OCI-LY7 (cell line): Measurements from ENCODE around the gene ODAPH.

Source experiments
- EZH2phosphoT487 ChIP-seq: fragments of 200-600 bp; sonication (generic); IDR thresholded peaks from 2 replicates; pipeline ENCODE4 v1.6.1; 2018; ENCODE audit warnings: low read depth, borderline replicate concordance, mild to moderate bottlenecking, mixed run types, antibody characterized with exemption, low read length, moderate library complexity, mixed read lengths
- TF ChIP-seq, protein P1 (sequence below): fragments of 200-600 bp; sonication (generic); conservative IDR thresholded peaks from 2 replicates; pipeline ENCODE4 v1.5.1; 2014; ENCODE audit warnings: mild to moderate bottlenecking, antibody characterized with exemption, low read length, moderate library complexity, mixed read lengths

DNA sequence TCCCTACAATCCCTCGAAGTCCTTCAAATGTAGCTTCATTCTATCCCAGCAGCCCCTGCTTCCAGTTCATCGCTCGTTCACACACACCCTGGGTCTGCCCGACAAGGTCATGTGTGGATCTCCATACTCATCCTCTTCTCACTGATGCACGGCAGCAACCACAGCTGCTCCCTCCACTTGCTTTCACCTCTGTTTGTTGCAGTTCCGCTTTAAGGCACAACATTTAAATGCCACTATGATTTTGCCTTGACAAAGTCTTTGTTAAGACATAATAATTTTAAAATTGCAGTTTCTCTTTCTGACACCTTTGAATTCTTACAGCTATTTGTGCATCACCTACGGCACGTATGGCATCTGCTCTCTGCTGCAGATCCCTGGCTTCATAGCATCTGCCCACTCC is 1.8 kb downstream of the ODAPH start:
- TF ChIP-seq, protein P1, sequence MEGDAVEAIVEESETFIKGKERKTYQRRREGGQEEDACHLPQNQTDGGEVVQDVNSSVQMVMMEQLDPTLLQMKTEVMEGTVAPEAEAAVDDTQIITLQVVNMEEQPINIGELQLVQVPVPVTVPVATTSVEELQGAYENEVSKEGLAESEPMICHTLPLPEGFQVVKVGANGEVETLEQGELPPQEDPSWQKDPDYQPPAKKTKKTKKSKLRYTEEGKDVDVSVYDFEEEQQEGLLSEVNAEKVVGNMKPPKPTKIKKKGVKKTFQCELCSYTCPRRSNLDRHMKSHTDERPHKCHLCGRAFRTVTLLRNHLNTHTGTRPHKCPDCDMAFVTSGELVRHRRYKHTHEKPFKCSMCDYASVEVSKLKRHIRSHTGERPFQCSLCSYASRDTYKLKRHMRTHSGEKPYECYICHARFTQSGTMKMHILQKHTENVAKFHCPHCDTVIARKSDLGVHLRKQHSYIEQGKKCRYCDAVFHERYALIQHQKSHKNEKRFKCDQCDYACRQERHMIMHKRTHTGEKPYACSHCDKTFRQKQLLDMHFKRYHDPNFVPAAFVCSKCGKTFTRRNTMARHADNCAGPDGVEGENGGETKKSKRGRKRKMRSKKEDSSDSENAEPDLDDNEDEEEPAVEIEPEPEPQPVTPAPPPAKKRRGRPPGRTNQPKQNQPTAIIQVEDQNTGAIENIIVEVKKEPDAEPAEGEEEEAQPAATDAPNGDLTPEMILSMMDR, result no peak
- no peak for TF ChIP-seq EZH2phosphoT487
